Erythroblast (primary cell): ENCODE measurements around the gene CCDC127.
"Not testable (repeated sequence)": the region's sequence is repeated elsewhere in the genome, so short reads cannot be mapped to it uniquely, and the experiment has no call there.

Experiments used
- GATA1 ChIP-seq: IDR thresholded peaks from 2 replicates; pipeline ENCODE4 v1.6.1; 2011; ENCODE audit warnings: low read depth, mild to moderate bottlenecking, control low read depth, low read length, moderate library complexity
- POLR2A ChIP-seq: IDR thresholded peaks from 2 replicates; pipeline ENCODE4 v1.6.1; 2011; ENCODE audit warnings: mild to moderate bottlenecking, low read length

DNA sequence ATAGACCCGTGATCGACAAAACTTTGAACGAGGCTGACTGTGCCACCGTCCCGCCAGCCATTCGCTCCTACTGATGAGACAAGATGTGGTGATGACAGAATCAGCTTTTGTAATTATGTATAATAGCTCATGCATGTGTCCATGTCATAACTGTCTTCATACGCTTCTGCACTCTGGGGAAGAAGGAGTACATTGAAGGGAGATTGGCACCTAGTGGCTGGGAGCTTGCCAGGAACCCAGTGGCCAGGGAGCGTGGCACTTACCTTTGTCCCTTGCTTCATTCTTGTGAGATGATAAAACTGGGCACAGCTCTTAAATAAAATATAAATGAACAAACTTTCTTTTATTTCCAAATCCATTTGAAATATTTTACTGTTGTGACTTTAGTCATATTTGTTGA, 38.4 kb upstream of the CCDC127 start:
- not testable (repeated sequence) for TF ChIP-seq POLR2A, GATA1
